ENCODE results near the gene BMP7.

Gene BMP7

GRCh38 chr20:57224641-57225138, 41.8 kb downstream of the BMP7 start:
- no peak for DNase-seq

GRCh38 chr20:57223648-57224489, 42.6 kb downstream of the BMP7 start:
- DNase-seq = no peak

GRCh38 chr20:57222631-57222950, 43.9 kb downstream of the BMP7 start:
- DNase-seq = no peak

GRCh38 chr20:57221916-57222630, 44.4 kb downstream of the BMP7 start:
- no peak for DNase-seq

GRCh38 chr20:57220337-57221145, 45.9 kb downstream of the BMP7 start:
- no peak for DNase-seq

GRCh38 chr20:57219071-57219677, 47.3 kb downstream of the BMP7 start:
- no peak for DNase-seq

- DNase-seq = no peak
These were observed 48.0 kb downstream of the BMP7 start for GRCh38 chr20:57218489-57218888.

GRCh38 chr20:57217802-57218201, 48.6 kb downstream of the BMP7 start:
- no peak for DNase-seq

GRCh38 chr20:57216669-57217068, 49.8 kb downstream of the BMP7 start:
- DNase-seq = no peak

GRCh38 chr20:57215826-57216471, 50.5 kb downstream of the BMP7 start:
- no peak for DNase-seq

- no peak for DNase-seq
These were observed 51.0 kb downstream of the BMP7 start for GRCh38 chr20:57215426-57215825.

GRCh38 chr20:57214948-57215347, 51.5 kb downstream of the BMP7 start:
- DNase-seq = no peak

- DNase-seq = no peak
These were observed 52.0 kb downstream of the BMP7 start for GRCh38 chr20:57214427-57214826.

- DNase-seq = no peak
These were observed 52.5 kb downstream of the BMP7 start for GRCh38 chr20:57213924-57214323.

GRCh38 chr20:57213291-57213690, 53.1 kb downstream of the BMP7 start:
- DNase-seq = no peak

- DNase-seq = no peak
These were observed 53.7 kb downstream of the BMP7 start for GRCh38 chr20:57212534-57213276.

GRCh38 chr20:57211908-57212533, 54.4 kb downstream of the BMP7 start:
- peak; percentile 5 for DNase-seq

GRCh38 chr20:57211406-57211805, 55.0 kb downstream of the BMP7 start:
- DNase-seq = no peak

- DNase-seq = no peak
These were observed 55.5 kb downstream of the BMP7 start for GRCh38 chr20:57210911-57211280.

- DNase-seq = no peak
These were observed 56.2 kb downstream of the BMP7 start for GRCh38 chr20:57210054-57210910.
